Type B pancreatic cell (in vitro differentiated cells): ENCODE measurements around the gene GABPA. TPM values are rescaled to one million over a fixed set of nuclear protein-coding genes. Genes with fewer than 3 reads are reported as not detected.

Experiments
- DNase-seq: peaks from one replicate; pipeline ENCODE4 v3.0.0; 2021; ENCODE audit warnings: mixed read lengths; ENCODE audit not compliant: unreplicated experiment; ENCODE audit errors: extremely low spot score
- H3K27ac Mint-ChIP-seq: 2 replicates; pipeline ENCODE4 v1.8.0; 2021; ENCODE audit warnings: mild to moderate bottlenecking, mixed read lengths
- H3K27me3 Mint-ChIP-seq: 2 replicates; pipeline ENCODE4 v1.8.0; 2021; ENCODE audit warnings: mixed read lengths
- H3K36me3 Mint-ChIP-seq: 2 replicates; pipeline ENCODE4 v1.8.0; 2021; ENCODE audit warnings: mixed read lengths
- H3K4me1 Mint-ChIP-seq: one replicate; pipeline ENCODE4 v1.8.0; 2021; ENCODE audit warnings: mixed read lengths; ENCODE audit not compliant: unreplicated experiment
- H3K4me3 Mint-ChIP-seq: 2 replicates; pipeline ENCODE4 v1.8.0; 2021; ENCODE audit warnings: mild to moderate bottlenecking, mixed read lengths
- H3K9me3 Mint-ChIP-seq: 2 replicates; pipeline ENCODE4 v1.8.0; 2021; ENCODE audit warnings: mixed read lengths
- total RNA-seq: library from RNA; stranded (reverse); gene quantifications from 2 replicates; pipeline ENCODE4 v1.2.1, GENCODE V29; 2021; ENCODE audit warnings: low replicate concordance
- TF ChIP-seq, protein P1 (sequence below): fragments of 200-600 bp; sonication (generic); conservative IDR thresholded peaks from 2 replicates; pipeline ENCODE4 v1.5.0; 2021; ENCODE audit warnings: antibody characterized with exemption, mild to moderate bottlenecking

Gene GABPA
- total RNA-seq, 1 donor from 2014 or later, result 26.4 TPM

DNA sequence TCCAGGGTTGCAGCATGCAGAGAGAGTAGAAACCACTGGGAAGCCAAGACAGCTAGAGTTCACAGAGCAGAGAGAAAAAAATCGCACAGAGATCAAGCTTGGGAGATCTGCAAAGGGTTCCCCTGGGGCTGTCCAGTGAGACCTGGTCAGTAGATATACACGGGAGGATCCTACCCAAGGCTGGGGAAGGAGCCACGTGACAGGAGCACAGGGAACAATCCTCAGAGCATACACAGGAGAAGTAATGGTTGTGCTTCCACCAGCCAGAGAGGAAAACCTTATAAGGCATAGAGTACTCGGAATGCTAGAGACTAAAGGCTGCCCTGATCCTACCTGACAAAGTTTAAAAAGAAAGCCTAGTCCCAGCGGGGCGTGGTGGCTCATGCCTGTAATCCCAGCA, 53.9 kb downstream of the GABPA start:
- H3K4me1 Mint-ChIP-seq, result peaks cover 16% of the 10 kb centered on the region
- TF ChIP-seq, protein P1, sequence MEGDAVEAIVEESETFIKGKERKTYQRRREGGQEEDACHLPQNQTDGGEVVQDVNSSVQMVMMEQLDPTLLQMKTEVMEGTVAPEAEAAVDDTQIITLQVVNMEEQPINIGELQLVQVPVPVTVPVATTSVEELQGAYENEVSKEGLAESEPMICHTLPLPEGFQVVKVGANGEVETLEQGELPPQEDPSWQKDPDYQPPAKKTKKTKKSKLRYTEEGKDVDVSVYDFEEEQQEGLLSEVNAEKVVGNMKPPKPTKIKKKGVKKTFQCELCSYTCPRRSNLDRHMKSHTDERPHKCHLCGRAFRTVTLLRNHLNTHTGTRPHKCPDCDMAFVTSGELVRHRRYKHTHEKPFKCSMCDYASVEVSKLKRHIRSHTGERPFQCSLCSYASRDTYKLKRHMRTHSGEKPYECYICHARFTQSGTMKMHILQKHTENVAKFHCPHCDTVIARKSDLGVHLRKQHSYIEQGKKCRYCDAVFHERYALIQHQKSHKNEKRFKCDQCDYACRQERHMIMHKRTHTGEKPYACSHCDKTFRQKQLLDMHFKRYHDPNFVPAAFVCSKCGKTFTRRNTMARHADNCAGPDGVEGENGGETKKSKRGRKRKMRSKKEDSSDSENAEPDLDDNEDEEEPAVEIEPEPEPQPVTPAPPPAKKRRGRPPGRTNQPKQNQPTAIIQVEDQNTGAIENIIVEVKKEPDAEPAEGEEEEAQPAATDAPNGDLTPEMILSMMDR, result no peak
- peaks cover 10% of the 10 kb centered on the region for H3K27me3 Mint-ChIP-seq

DNA sequence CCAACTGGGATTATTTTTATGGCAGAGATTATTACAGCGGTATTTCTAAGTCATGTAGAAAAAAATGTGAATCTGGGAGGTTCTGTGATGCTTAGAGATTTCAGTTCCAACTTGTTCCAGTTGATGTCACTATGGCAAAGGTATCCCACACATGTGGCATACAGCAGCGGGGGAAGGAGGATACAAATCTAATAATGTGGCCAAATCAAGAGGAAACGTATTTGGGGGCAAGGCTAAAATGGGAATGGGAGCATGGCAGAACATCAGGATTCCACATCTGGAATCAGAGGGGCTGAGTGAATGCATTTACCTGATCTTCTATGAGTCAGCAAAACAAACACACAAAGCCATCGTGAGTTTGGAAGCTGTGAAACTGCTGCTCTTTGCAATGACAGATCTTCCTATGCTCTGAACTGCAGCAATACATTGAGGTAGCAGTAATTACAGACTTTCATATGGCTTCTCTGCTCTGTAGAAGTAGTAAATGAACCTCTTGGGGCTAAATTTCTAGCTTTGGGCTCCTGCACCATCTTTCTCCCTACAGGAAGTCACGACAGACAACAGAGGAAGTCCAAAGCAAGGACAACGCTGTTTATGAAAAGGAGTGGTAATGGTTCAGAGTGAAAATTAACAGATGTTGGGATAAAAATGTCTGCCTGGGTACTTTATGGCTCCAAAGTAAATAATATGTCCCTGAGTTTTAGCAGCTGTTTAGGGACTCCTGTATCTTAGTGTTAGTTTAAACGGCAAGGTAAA, 55.5 kb downstream of the GABPA start:
- peak overlapping the region; percentile 77 for H3K4me3 Mint-ChIP-seq

More for the DNA sequence above, 53.9 kb downstream of the GABPA start:
- Mint-ChIP-seq H3K27ac (no peak overlapping the region), H3K4me3 (no peak overlapping the region), H3K9me3 (no peaks in the 10 kb centered on the region), H3K36me3 (no peaks in the 10 kb centered on the region)
- DNase-seq, result no peak

GRCh38 chr21:25790878-25791204, 56.1 kb downstream of the GABPA start:
- peaks cover 16% of the 10 kb centered on the region for H3K4me1 Mint-ChIP-seq
- no peaks in the 10 kb centered on the region for H3K9me3 Mint-ChIP-seq
- no peaks in the 10 kb centered on the region for H3K36me3 Mint-ChIP-seq
- DNase-seq, result no peak
- H3K27ac Mint-ChIP-seq, result peak overlapping the region; percentile 18
- H3K27me3 Mint-ChIP-seq, result peaks cover 8% of the 10 kb centered on the region
- peak overlapping the region; percentile 37 for H3K4me3 Mint-ChIP-seq
- TF ChIP-seq, protein P1, result no peak

More for the DNA sequence above, 55.5 kb downstream of the GABPA start:
- no peaks in the 10 kb centered on the region for H3K36me3 Mint-ChIP-seq
- H3K4me1 Mint-ChIP-seq, result peaks cover 16% of the 10 kb centered on the region
- peaks cover 8% of the 10 kb centered on the region for H3K27me3 Mint-ChIP-seq
- no peaks in the 10 kb centered on the region for H3K9me3 Mint-ChIP-seq
- H3K27ac Mint-ChIP-seq, result peak overlapping the region; percentile 18
- no peak for DNase-seq
- TF ChIP-seq, protein P1, result peak; percentile 66

- Mint-ChIP-seq H3K9me3 (no peaks in the 10 kb centered on the region), H3K27me3 (peaks cover 8% of the 10 kb centered on the region), H3K4me1 (peaks cover 16% of the 10 kb centered on the region), H3K36me3 (no peaks in the 10 kb centered on the region), H3K27ac (no peak overlapping the region), H3K4me3 (no peak overlapping the region)
- TF ChIP-seq, protein P1, result no peak
- DNase-seq, result no peak
Measured at GRCh38 chr21:25791319-25791718, 56.5 kb downstream of the GABPA start.

GRCh38 chr21:25801217-25802014, 66.6 kb downstream of the GABPA start:
- H3K9me3 Mint-ChIP-seq, result peaks cover 5% of the 10 kb centered on the region
- DNase-seq, result peak; percentile 84
- no peaks in the 10 kb centered on the region for H3K36me3 Mint-ChIP-seq
- TF ChIP-seq, protein P1, result peak; percentile 97
- H3K27me3 Mint-ChIP-seq, result peaks cover 13% of the 10 kb centered on the region
- no peak overlapping the region for H3K27ac Mint-ChIP-seq
- peaks cover 6% of the 10 kb centered on the region for H3K4me1 Mint-ChIP-seq
- H3K4me3 Mint-ChIP-seq, result no peak overlapping the region
